Tibial artery (tissue), 4 donors: ENCODE data around the gene SEC61G.

Experiments used
- DNase-seq, 2 donors: peaks; one replicate each; pipeline ENCODE4 v3.0.0-alpha.2; 2019
- H3K27ac ChIP-seq, 2 donors: fragments of 200-600 bp; sonication (generic) in 1 of 2; 1 replicate in 1 of 2; 2 replicates in 1 of 2; pipeline ENCODE4 v1.5.1; 2018 to 2019; ENCODE audit warnings: mild to moderate bottlenecking in 1 of 2
- H3K27me3 ChIP-seq, 2 donors: fragments of 200-600 bp; sonication (generic) in 1 of 2; one replicate each; pipeline versions ENCODE4 v1.5.1 to v1.6.0; 2016 to 2019
- H3K36me3 ChIP-seq, 3 donors: fragments of 200-600 bp; sonication (generic) in 2 of 3; one replicate each; pipeline ENCODE4 v1.5.1; 2016 to 2019; ENCODE audit warnings: mild to moderate bottlenecking in 2 of 3
- H3K4me1 ChIP-seq, 4 donors: fragments of 200-600 bp; sonication (generic) in 2 of 4; 1 replicate in 3 of 4; 2 replicates in 1 of 4; pipeline ENCODE4 v1.5.1; 2016 to 2019
- H3K4me3 ChIP-seq, 2 donors: fragments of 200-600 bp; sonication (generic) in 1 of 2; 1 replicate in 1 of 2; 2 replicates in 1 of 2; pipeline ENCODE4 v1.5.1; 2018 to 2019; ENCODE audit warnings: mild to moderate bottlenecking in 2 of 2
- H3K9me3 ChIP-seq, 3 donors: fragments of 200-600 bp; sonication (generic) in 1 of 3; one replicate each; pipeline ENCODE4 v1.5.1; 2016 to 2019
- CTCF ChIP-seq, 2 experiments: fragments of 200-600 bp in 1 of 2; fragments of 450-650 bp in 1 of 2; IDR thresholded peaks; one replicate each; pipeline ENCODE4 v1.5.1; 2017 to 2019; ENCODE audit warnings: antibody characterized with exemption in 2 of 2, mild to moderate bottlenecking in 1 of 2, moderate library complexity in 1 of 2
- intact Hi-C: fragments of 100-400 bp; cut with DNase I; formaldehyde crosslinking; loops from one replicate; pipeline ENCODE4 v1.15.0; 2023; ENCODE audit warnings: low total_unique reads

SEC61G gene

GRCh38 chr7:54782829-54783228, 23.8 kb upstream of the SEC61G start:
- no peak for DNase-seq
- no peaks in the 10 kb centered on the region for H3K36me3 ChIP-seq
- intact Hi-C loops: no loop called here
- H3K27me3 ChIP-seq: no peaks in the 10 kb centered on the region
- H3K4me3 ChIP-seq: no peak overlapping the region
- no peak overlapping the region for H3K27ac ChIP-seq
- no peaks in the 10 kb centered on the region for H3K9me3 ChIP-seq
- no peaks in the 10 kb centered on the region for H3K4me1 ChIP-seq
- TF ChIP-seq CTCF (IDR thresholded peaks at IDR 0.05): no peak

GRCh38 chr7:54782314-54782713, 23.3 kb upstream of the SEC61G start:
- no peaks in the 10 kb centered on the region for H3K4me1 ChIP-seq
- no peak for DNase-seq
- intact Hi-C loops: no loop called here
- H3K27ac ChIP-seq: no peak overlapping the region
- no peaks in the 10 kb centered on the region for H3K27me3 ChIP-seq
- H3K4me3 ChIP-seq: no peak overlapping the region
- no peaks in the 10 kb centered on the region for H3K9me3 ChIP-seq
- TF ChIP-seq CTCF (IDR thresholded peaks at IDR 0.05): no peak
- no peaks in the 10 kb centered on the region for H3K36me3 ChIP-seq

GRCh38 chr7:54781134-54781920, 22.3 kb upstream of the SEC61G start:
- no peak overlapping the region for H3K27ac ChIP-seq
- H3K9me3 ChIP-seq: no peaks in the 10 kb centered on the region
- H3K36me3 ChIP-seq: no peaks in the 10 kb centered on the region
- no peak for DNase-seq
- H3K27me3 ChIP-seq: no peaks in the 10 kb centered on the region
- no peak overlapping the region for H3K4me3 ChIP-seq
- TF ChIP-seq CTCF (IDR thresholded peaks at IDR 0.05): no peak
- intact Hi-C loops: no loop called here
- no peaks in the 10 kb centered on the region for H3K4me1 ChIP-seq

GRCh38 chr7:54780490-54780889, 21.5 kb upstream of the SEC61G start:
- no peaks in the 10 kb centered on the region for H3K27me3 ChIP-seq
- no peaks in the 10 kb centered on the region for H3K4me1 ChIP-seq
- intact Hi-C loops: no loop called here
- no peaks in the 10 kb centered on the region for H3K9me3 ChIP-seq
- H3K36me3 ChIP-seq: no peaks in the 10 kb centered on the region
- TF ChIP-seq CTCF (IDR thresholded peaks at IDR 0.05): no peak
- no peak for DNase-seq
- no peak overlapping the region for H3K4me3 ChIP-seq
- H3K27ac ChIP-seq: no peak overlapping the region

- H3K4me1 ChIP-seq: no peaks in the 10 kb centered on the region
- DNase-seq: no peak
- no peaks in the 10 kb centered on the region for H3K9me3 ChIP-seq
- no peaks in the 10 kb centered on the region for H3K27me3 ChIP-seq
- intact Hi-C loops: loop anchor here (5.0 kb wide), 1 partner anchor 478 kb away; no protein-coding TSS in a partner anchor
- no peak for TF ChIP-seq CTCF (IDR thresholded peaks at IDR 0.05)
- H3K36me3 ChIP-seq: no peaks in the 10 kb centered on the region
- no peak overlapping the region for H3K4me3 ChIP-seq
- H3K27ac ChIP-seq: no peak overlapping the region
Measured at GRCh38 chr7:54778696-54779540, 19.9 kb upstream of the SEC61G start.
